Measurements from ENCODE around the gene ITGB4.

- TF ChIP-seq MAX (IDR thresholded peaks at IDR 0.05) (no peak), RAD21 (IDR thresholded peaks at IDR 0.05; ENCODE audit: low read depth) (no peak), TAF1 (IDR thresholded peaks at IDR 0.05; ENCODE audit: low read depth) (no peak), REST (IDR thresholded peaks at IDR 0.05; ENCODE audit: low read depth) (no peak), EP300 (IDR thresholded peaks at IDR 0.05; ENCODE audit: borderline replicate concordance) (no peak), YY1 (IDR thresholded peaks at IDR 0.05; ENCODE audit: low read depth) (no peak), FOXM1 (IDR thresholded peaks at IDR 0.05; ENCODE audit: borderline replicate concordance, low read depth) (no peak), CREB1 (IDR thresholded peaks at IDR 0.05; ENCODE audit: low read depth) (no peak), TEAD4 (IDR thresholded peaks at IDR 0.05) (no peak), CEBPB (IDR thresholded peaks at IDR 0.05) (no peak), ZBTB7A (IDR thresholded peaks at IDR 0.05; ENCODE audit: low read depth) (no peak)
These were observed 15.0 kb downstream of the ITGB4 start for GRCh38 chr17:75736173-75736835.

Measured in Ishikawa (cell line).